KOPT-K1 (cell line): Measurements from ENCODE around the gene NANP.
"Not testable (repeated sequence)": the region's sequence is repeated elsewhere in the genome, so short reads cannot be mapped to it uniquely, and the experiment has no call there.

Source experiments
- H3K27ac ChIP-seq: fragments of 200-600 bp; sonication (generic); 2 replicates; pipeline ENCODE4 v1.5.1; 2016; ENCODE audit warnings: antibody characterized with exemption, mild to moderate bottlenecking, low read depth, low read length; ENCODE audit not compliant: poor library complexity, severe bottlenecking
- H3K36me3 ChIP-seq: fragments of 200-600 bp; sonication (generic); 2 replicates; pipeline ENCODE4 v1.5.1; 2017; ENCODE audit warnings: antibody characterized with exemption, mild to moderate bottlenecking, low read length, moderate library complexity; ENCODE audit not compliant: insufficient read depth
- H3K9me3 ChIP-seq: fragments of 200-600 bp; sonication (generic); 2 replicates; pipeline ENCODE4 v1.5.1; 2017; ENCODE audit warnings: antibody characterized with exemption, low read length, mild to moderate bottlenecking; ENCODE audit not compliant: insufficient read depth, poor library complexity, severe bottlenecking

Gene NANP

DNA sequence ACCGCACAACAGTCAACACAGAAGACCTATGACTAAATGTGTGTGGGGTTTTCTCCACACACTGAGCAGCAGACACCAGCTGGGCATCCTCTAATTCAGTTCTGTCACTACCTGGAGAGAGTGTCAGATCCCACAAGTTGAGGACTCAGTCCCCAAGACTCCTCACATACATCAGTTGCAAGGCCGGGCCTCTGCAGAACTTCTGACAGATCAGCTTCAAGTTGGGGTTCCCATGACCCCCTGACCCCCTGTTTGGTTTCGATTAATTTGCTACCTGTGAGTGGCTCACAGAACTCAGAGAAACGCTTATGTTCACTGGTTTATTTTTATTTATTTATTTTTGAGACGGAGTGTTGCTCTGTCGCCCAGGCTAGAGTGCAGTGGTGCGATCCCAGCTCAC, 35.3 kb downstream of the NANP start:
- H3K27ac ChIP-seq, result no peak overlapping the region

DNA sequence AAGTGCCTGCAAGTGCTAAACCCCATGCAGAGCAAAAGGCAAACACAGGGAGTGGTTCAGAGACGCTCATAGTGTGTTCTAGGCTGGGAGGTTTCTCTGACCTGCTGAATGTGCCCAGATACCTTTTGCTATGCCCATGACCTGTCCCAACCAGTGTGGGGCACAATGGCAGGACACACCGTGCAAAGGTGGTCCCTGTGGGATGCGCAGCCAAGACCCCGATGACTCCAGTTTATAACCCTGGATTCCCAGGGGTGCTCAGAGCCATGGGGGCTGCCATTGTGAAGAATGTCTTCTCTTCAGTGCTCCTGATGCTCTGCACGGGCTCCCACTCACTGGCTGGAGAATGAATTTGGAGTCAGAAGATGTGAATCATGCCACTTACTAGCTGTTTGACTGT, 36.3 kb downstream of the NANP start:
- Histone ChIP-seq H3K9me3 (no peaks in the 10 kb centered on the region), H3K27ac (no peak overlapping the region), H3K36me3 (no peaks in the 10 kb centered on the region)

More for the DNA sequence above, 35.3 kb downstream of the NANP start:
- Histone ChIP-seq H3K36me3 (no peaks in the 10 kb centered on the region), H3K9me3 (no peaks in the 10 kb centered on the region)

DNA sequence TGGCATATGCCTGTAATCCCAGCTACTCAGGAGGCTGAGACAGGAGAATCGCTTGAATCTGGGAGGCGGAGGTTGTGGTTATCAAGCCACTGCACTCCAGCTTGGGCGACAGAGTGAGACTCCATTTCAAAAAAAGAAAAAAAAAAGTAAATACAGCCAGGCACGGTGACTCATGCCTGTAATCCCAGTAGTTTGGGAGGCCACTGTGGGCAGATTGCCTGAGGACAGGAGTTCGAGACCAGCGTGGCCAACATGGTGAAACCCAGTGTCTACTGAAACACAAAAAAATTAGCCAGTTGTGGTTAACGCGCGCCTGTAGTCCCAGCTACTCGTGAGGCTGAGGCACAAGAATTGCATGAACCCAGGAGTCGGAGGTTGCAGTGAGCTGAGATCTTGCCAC, 36.9 kb downstream of the NANP start:
- no peak overlapping the region for H3K27ac ChIP-seq
- peaks cover 4% of the 10 kb centered on the region; the same call in 1 of the 2 replicates for H3K36me3 ChIP-seq
- no peaks in the 10 kb centered on the region for H3K9me3 ChIP-seq

GRCh38 chr20:25584905-25585704, 38.7 kb downstream of the NANP start, which contains the start of gene NINL:
Gene NINL, minus strand, starts transcription at chr20:25585531. Its CDS starts 58,944 bp downstream, at chr20:25526587.
- Histone ChIP-seq H3K27ac (peak within 1 kb of the TSS; percentile 88), H3K36me3 (peaks cover 22% of the 10 kb centered on the region), H3K9me3 (no peaks in the 10 kb centered on the region)

- H3K9me3 ChIP-seq, result not testable (repeated sequence)
- H3K36me3 ChIP-seq, result peaks cover 37% of the 10 kb centered on the region
- H3K27ac ChIP-seq, result peak overlapping the region; percentile 88
Measured at GRCh38 chr20:25583607-25584006, 40.2 kb downstream of the NANP start.

- H3K27ac ChIP-seq, result no peak overlapping the region
- no peaks in the 10 kb centered on the region for H3K9me3 ChIP-seq
- H3K36me3 ChIP-seq, result peaks cover 61% of the 10 kb centered on the region
Measured at GRCh38 chr20:25580711-25581110, 43.1 kb downstream of the NANP start.

DNA sequence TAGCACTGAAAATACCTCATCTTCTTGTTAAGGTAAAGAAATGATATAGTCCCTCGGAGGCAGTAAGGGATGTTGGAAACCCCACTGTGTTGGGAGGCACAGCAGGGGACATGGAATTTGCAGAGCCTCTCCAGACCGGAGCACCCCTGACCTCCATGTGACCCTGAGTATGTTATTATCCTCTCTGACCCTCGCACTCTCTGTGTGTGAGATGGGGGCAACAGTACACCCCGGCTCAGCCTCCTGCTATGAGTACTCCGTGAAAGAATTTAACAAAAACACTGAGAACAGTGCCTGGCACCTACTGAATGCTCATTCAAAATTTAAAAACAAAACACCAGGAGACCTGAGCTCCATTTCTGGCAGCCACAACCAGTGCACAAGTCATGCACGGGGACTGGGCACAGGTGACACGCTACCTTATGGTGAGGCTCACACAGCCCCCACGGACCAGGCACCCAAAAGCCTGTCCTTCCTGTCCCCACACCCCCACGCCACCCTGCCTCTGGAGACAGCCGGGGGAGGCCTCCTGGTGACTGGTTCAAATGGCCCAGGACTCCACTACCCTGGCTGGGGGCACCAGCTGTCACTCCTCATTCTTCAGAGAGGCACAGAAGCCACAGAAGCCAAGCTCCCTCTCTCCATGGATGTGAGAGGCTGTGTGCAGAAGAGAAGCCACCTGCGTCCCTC, 44.6 kb downstream of the NANP start:
- Histone ChIP-seq H3K27ac (no peak overlapping the region), H3K9me3 (no peaks in the 10 kb centered on the region), H3K36me3 (peaks cover 74% of the 10 kb centered on the region)

GRCh38 chr20:25576783-25577530, 46.9 kb downstream of the NANP start:
- Histone ChIP-seq H3K9me3 (no peaks in the 10 kb centered on the region), H3K27ac (no peak overlapping the region), H3K36me3 (peaks cover 81% of the 10 kb centered on the region)

DNA sequence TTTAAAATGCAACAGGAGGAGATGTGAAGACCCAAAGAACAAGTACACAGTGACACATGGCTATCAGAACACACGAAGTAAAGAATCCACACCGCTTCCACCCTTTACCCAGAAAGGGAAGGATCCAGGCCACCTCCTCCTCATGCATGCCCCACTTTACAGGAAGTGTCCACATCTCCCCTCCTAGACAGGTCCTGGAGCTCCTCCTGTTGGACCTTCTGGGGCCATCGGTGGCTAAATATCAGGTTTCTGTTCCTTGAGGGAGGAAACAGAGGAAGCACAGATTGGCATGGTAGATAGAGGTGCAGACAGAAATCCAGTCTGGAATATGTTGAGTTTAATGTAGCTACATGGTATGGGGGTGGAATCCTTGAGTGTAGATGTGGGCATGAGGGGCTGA, 49.4 kb downstream of the NANP start:
- no peak overlapping the region for H3K27ac ChIP-seq
- no peaks in the 10 kb centered on the region for H3K9me3 ChIP-seq
- peaks cover 75% of the 10 kb centered on the region for H3K36me3 ChIP-seq

DNA sequence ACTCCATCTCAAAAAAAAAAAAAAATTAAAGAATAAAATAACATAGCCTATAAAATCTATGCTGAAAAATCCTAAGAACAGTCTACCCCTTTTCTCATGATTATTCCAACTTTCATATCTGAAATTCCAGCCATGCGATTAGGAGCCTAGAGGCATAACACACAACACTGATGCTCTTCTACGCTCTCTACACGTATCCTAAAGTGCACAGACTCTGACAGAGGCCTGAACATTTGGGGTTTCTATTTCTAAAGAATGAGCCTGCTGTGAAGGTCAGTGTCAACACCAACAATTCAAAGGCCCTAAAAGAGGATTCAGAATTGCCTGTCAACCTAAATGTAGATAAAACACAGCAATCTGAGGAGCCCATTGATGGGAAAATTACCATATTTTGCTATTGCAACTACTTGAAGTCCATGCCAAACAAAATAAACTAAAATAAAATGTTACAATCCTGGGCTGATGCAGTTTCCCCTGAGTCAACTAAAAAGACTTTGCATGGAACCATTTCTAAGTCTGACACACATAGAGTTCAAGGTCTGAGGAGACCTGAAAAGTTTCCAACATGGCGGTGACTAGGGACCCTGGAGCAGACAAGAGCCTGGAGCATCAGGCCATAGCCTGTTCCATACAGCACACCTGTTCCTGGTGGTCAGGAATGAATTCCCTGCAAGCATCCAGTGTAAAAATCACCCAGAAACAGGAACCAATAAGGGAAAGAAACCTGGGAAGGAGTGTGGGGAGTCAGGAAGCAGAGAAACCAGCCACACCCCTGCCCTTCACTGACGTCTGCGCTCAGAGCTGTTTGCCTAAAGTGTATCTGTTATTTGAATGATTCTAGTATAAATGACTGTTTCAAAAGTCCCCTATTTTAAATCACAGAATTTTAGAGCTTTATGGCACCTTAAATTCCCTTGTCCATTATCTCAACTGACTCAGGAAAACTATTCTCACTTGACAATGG, 50.2 kb downstream of the NANP start:
- H3K9me3 ChIP-seq, result no peaks in the 10 kb centered on the region
- no peak overlapping the region for H3K27ac ChIP-seq

DNA sequence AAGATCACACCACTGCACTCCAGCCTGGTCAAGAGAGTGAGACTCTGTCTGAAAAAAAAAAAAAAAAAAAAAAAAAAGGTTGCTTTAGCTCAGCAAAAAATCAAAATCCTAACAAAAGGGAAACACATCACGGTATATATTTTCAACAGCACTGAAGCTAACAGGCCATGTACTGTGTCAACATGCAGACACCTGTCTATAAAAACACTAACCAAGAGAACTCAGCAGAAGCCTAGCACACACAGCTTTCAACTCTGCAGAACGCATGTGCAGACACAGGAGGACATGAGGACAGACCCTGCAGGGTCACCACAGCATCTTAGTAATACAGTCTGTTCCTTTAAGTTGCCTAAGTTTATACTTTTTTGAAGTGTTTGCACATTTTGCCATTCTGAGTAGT, 52.0 kb downstream of the NANP start:
- H3K27ac ChIP-seq, result no peak overlapping the region
- peaks cover 65% of the 10 kb centered on the region for H3K36me3 ChIP-seq
- no peaks in the 10 kb centered on the region for H3K9me3 ChIP-seq

More for the DNA sequence above, 50.2 kb downstream of the NANP start:
- H3K36me3 ChIP-seq, result peaks cover 73% of the 10 kb centered on the region

DNA sequence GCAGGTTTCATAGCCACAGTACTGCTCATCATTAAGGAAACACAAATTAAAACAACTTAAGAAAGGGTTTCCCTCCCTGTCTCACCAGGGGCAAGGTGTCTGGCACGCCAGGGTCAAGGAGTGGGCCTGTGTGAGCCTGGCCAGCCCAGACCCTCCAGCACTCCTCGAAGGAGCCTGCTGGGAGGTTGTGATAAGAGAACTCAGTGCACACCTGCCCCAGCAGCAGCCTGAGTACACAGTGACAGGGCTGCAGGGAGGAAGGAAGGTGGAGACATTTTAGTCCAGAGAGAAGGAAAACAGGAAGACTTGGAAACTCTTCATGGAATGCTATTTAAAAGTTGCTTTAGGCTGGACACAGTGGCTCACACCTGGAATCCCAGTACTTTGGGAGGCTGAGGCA, 52.6 kb downstream of the NANP start:
- Histone ChIP-seq H3K36me3 (peaks cover 65% of the 10 kb centered on the region), H3K27ac (no peak overlapping the region), H3K9me3 (no peaks in the 10 kb centered on the region)

DNA sequence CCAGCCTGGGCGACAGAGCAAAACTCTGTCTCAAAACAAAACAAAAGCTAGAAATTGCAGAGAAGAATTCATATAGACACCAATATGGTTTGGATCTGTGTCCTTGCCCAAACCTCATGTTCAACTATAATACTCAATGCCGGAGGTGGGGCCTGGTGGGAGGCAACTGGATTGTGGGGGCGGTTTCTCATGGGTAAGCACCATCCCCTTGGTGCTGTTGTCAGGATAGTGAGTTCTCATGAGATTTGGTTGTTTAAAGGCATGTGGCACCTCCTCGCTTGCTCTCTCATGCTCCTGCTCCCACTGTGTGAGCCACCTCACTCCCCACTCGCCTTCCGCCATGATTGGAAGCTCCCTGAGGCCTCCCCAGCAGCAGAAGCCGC, 53.7 kb downstream of the NANP start:
- Histone ChIP-seq H3K36me3 (peaks cover 57% of the 10 kb centered on the region), H3K27ac (no peak overlapping the region), H3K9me3 (no peaks in the 10 kb centered on the region)

- Histone ChIP-seq H3K27ac (no peak overlapping the region), H3K9me3 (peaks cover 19% of the 10 kb centered on the region), H3K36me3 (peaks cover 54% of the 10 kb centered on the region)
Measured at GRCh38 chr20:25567286-25567685, 56.5 kb downstream of the NANP start.
